GM10248 (cell line): Measurements from ENCODE around the gene STRA8.

Source experiments
- CTCF ChIA-PET: fragments of 300-600 bp; sonication (Branson Sonifier 250); formaldehyde crosslinking; extraction: SDS; loops from one replicate; lab custom pipeline; 2021; ENCODE audit warnings: antibody characterized with exemption; lab: Yijun Ruan, JAX
- POLR2A ChIA-PET: fragments of 350-650 bp; sonication (Branson Sonifier 250); formaldehyde crosslinking; extraction: SDS; loops from one replicate; lab custom pipeline; 2020; ENCODE audit warnings: antibody characterized with exemption; lab: Yijun Ruan, JAX
- DNase-seq: peaks from one replicate; pipeline ENCODE4 v3.0.0; 2012; ENCODE audit errors: extremely low spot score
- CTCF ChIP-seq: IDR thresholded peaks from 2 replicates; pipeline ENCODE4 v1.5.1; 2012; ENCODE audit warnings: mild to moderate bottlenecking, low read depth; ENCODE audit errors: extremely low read depth, missing control alignments, control extremely low read depth

Gene STRA8

GRCh38 chr7:135277161-135277560 is 43.5 kb downstream of the STRA8 start:
- TF ChIP-seq CTCF = no peak
- ChIA-PET POLR2A (no interaction called here), CTCF (interaction anchor here (1.7 to 4.1 kb wide), 3 partner anchors 11 to 367 kb away, joined by 5 to 42 read pairs (median 30); no protein-coding TSS in a partner anchor)
- DNase-seq = no peak

DNA sequence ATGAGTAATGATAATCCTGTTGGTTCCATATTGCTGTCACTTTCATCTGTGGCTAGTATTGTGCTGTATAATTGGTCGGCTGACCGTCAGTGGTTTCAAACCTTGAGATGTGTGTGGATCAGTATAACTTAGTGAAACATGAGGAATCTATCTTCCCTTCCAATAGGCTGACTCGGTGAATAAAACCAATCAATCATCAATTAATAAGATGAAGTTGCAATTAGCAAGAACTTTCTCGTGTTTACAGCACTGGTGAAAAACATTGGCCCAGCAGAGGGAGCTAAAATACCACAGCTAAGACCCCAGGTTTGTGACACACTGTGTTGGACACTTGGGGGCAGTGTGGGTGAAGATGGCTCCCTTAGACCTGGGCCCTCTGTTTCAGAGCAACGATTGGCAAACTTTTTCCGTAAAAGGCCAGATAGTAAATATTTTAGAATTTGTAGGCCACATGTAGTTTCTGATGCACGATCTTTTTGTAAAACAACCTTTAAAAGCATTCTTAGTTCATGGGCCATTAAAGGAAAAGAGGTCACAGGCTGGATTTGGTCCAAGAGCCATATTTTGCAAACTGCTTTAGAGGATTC is 47.8 kb downstream of the STRA8 start:
- peak; percentile 98 for TF ChIP-seq CTCF
- CTCF ChIA-PET = interaction anchor here (0.7 to 5.8 kb wide), 60 partner anchors 9 to 624 kb away, joined by 3 to 73 read pairs (median 4); partner anchors contain the start of genes NUP205 and WDR91
- POLR2A ChIA-PET = no interaction called here
- DNase-seq = peak; percentile 80

DNA sequence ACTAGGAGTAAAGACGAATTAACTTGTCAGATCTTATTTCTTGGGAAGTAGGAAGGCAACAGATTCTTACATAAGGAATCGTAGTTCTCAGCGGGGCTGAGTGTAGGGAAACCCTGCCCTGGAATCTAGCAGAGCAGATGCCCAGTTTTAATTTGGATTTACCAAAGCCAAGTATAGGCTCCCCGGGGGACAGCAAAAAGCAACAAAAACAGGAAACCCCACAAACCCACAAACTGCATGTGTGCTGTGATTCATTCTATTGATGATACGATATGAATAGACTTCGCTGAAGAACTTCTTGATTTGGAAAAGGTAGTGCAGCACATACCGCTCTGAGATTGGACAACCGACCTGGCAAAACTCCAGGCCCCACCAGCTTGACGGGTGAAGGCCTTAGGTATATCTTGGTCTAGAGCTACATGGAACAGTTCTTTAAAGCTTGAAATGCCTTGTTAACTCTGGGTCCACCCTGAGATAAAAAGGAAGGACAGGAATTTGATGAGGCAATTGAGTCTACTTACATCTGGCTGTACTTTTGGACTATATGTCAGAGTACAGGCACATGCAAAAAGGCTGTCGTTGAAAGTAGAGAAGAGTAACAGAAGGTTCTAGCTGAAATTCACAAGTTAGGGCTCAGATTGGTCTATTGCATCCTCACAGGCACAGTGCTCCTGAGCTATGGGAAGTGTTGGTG is 49.1 kb downstream of the STRA8 start:
- TF ChIP-seq CTCF = no peak
- ChIA-PET POLR2A (no interaction called here), CTCF (interaction anchor here (0.9 to 5.8 kb wide), 14 partner anchors 8 to 394 kb away, joined by 3 to 73 read pairs (median 4); no protein-coding TSS in a partner anchor)
- no peak for DNase-seq

DNA sequence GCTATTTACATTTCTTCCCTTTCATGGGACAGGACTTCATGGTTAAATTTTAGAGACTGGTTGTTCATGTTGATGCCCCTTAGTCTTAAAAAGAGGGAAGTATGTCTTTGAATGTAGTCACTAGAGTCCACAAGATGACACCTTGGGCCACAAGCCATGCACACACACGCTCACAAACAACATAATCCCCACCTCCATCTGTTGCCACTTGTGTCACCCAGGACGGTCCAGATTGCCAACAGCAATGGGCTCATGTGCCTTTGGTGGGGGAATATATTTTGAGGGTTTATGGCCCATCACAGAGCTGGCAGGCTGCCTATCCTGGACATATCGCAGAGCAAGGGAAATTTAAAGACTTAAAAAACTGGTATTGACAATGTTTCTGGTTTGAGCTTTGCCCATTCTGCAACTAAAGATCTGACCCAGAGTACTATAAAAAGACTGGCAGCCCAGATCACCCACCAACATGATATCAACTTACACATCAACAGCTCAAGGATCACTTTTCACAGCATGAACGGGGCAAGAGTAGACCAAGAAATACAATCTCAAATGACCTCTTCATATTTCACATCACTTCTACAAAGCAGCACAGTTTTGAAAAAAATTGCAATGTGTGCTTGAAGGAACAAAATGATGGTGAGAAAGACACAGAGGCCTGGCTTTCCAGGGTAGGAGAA is 50.5 kb downstream of the STRA8 start:
- ChIA-PET CTCF (interaction anchor here (0.9 kb wide), 1 partner anchor 9 kb away, joined by 8 read pairs; no protein-coding TSS in a partner anchor), POLR2A (no interaction called here)
- no peak for DNase-seq
- no peak for TF ChIP-seq CTCF

- no peak for DNase-seq
- no peak for TF ChIP-seq CTCF
- ChIA-PET CTCF (interaction anchor here (1.1 to 2.8 kb wide), 4 partner anchors 10 to 360 kb away, joined by 3 to 19 read pairs (median 4); no protein-coding TSS in a partner anchor), POLR2A (no interaction called here)
These were observed 52.1 kb downstream of the STRA8 start for GRCh38 chr7:135285547-135286233.

DNA sequence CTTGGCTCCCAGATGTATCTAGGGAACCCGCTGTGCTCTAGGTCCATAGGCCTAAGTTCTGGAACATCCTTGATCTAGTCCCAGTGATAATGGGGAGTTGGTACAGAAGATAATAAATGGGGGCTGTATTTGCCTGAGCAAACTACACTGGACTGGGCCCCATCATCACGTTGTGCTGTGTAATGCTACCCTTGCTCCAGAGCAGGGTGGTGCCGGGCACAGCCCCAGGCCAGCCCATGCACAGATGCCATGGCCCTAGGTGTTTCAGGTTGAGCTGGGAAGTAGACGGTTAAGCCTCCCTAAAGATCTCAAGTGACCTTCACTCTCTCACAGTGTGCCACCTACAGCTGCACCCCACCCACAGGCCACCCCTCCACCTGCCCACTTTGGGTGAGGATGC is 53.2 kb downstream of the STRA8 start:
- TF ChIP-seq CTCF = no peak
- ChIA-PET CTCF (interaction anchor here (0.9 to 2.8 kb wide), 5 partner anchors 11 to 359 kb away, joined by 3 to 19 read pairs (median 4); no protein-coding TSS in a partner anchor), POLR2A (no interaction called here)
- DNase-seq = no peak
